GM21825 (cell line): Measurements from ENCODE around the gene LHB.

ENCODE experiments used
- ATAC-seq: cut with Tn5 transposase; IDR thresholded peaks from one replicate; pipeline ENCODE4 v1.9.1; 2021; ENCODE audit warnings: mild to moderate bottlenecking, moderate library complexity; ENCODE audit not compliant: unreplicated experiment

Gene LHB

DNA sequence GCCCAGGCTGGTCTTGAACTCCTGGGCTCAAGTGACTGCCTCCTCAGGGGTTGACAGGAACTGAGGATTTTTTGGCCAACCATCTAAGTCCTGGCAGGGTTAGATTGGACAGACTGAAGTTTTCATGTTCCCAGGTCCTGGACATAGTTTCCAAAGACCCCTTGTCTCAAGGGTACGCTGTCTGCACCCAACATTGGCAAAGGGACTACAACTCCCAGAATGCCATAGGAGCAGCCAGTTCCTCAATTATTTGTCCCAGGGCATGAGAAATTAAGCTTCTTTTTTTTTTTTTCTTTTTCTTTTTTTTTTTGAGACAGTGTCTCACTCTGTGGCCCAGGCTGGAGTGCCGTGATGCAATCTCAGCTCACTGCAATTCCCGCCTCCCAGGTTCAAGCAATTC is 30.7 kb downstream of the LHB start:
- ATAC-seq = no peak

DNA sequence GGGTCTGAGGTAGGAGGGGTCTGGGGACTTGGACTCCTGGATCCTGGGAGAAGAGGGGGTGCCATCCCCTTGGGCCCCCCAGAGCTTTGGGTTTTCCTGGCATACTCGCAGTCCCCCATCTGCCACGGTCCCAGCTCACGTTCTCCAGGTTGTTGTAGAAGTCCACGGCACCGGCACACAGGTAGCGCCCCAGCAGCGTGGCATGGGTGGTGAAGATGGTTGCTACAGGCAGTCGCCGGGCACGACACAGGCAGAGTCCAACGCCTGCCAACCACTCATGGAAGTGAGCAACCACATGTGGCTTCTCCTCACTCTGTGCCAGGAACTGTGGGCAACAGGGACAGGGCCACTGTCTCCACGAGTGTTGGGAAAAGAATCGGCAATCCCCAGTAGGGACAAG is 31.2 kb downstream of the LHB start:
- no peak for ATAC-seq

DNA sequence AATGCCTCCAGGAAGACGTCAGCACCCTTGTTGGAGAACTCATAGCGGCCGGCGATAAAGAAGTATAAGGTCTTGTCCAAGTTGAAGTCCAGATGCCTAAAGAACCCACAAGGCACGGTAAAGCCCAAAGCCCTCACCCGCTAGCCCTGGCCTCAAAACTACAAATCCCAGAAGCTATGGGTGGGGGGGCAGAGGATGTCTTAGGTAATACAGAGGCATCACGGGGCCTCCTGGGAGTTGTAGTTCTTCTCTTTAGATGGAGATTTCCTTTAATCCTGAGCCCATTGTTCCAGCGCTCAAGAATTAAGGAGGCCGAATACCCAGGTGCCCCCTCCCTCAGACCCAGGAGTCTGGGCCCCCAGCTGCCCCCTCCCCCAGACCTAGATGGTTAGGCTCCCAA is 34.6 kb downstream of the LHB start:
- no peak for ATAC-seq

DNA sequence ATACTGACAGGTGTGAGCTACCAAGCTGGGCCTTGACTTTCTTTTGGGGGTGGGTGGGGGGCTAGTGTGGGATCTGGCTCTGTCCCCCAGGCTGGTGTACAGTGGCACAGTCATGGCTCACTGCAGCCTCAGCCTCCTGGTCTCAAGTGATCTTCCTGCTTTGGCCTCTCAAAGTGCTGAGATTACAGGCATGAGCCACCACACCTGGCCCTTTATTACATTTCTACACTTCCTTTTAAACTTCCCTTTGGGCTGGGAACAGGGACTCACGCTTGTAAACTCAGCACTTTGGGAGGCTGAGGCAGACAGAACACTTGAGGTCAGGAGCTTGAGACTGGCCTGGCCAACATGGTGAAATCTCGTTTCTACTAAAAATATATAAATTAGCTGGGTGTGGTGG is 39.8 kb downstream of the LHB start:
- no peak for ATAC-seq

DNA sequence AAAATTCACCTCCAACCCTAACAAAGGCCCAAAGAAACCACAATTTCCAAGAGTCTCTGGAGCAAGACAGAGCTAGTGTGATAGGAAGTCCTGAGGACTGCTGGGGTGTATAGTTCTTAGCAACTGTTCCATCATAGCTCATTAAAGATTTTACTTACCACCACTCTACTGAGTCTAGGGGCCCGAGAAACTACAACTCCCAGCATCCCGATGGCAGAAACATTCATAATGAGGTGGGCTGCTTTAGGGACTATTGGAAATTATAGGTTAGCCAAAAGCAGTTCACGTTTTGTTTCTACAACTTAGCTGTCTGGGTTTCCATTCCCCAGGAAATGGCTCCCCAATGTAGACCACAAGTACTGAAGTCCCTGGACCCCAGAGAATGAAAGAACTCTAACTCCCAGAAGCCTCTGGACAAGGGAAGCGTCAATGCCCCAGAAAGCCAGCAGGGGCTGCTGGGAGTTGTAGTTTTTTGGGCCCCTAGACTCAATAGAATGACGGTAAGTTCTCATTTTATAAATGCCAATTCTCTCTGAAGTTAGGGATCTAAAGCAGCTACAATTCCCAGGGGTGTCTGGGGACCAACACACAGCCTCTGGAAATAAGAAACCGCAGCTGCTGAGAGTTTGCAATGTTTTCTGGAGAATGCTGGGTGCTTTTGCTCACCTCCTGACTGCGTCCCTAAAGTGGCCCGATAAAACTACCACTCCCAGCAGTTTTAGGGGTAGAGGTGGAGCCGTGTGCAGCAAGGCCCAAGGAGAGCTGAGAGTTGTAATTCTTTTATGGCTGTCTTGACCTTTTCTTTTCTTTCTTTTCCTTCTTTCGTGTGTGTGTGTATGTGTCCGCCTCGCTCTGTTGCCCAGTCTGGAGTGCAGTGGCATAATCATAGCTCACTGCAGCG is 40.7 kb downstream of the LHB start:
- no peak for ATAC-seq

DNA sequence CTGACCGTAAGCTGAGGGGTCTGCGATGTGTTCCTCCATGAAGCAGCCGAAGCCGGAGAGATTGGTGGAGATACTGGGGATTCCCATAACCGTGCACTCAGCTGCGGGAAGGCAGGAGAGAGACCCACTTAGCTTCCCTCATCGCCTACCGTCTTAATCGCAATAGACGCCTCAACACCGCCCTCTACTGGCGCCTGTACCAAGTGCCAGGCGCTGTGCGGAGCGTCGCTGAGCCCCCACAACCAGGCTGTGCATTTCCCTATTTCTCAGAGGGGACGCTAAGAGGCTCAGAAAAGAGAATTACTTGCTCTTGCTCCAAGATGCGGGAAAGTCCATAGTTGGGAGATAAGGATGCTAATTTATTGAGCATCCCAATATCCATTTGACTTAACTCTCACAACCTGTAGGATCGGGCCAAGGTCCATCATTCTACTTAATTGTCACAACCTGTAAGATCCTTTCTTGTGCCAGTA is 45.9 kb downstream of the LHB start:
- ATAC-seq = no peak

DNA sequence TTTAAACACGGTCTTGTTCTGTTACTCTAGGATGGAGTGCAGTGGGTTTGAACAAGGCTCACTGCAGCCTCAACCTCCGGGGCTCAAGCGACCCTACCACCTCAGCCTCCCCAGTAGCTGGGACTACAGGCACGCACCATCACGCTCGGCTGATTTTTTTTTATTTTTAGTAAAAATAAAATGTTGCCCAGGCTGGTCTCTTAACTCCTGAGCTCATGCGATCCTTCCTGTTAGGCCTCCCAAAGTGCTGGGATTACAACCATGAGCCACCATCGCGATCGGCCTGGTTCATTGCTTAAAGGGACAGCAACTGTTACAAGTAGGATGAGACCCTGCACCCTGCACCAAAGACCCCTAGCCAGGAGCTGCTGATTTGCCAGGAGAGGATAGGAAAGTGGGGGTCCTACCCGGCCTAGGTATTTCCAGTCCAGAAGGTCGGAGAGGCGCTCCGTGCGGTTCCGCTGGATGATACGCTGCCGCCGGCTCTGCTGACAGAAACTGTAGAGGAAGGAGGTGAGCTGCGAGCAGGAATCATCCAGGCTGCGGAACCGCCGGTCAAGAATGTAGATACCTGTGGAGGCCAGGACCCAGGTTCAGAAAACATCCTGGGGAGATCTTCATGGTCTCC is 46.6 kb downstream of the LHB start:
- ATAC-seq = no peak

DNA sequence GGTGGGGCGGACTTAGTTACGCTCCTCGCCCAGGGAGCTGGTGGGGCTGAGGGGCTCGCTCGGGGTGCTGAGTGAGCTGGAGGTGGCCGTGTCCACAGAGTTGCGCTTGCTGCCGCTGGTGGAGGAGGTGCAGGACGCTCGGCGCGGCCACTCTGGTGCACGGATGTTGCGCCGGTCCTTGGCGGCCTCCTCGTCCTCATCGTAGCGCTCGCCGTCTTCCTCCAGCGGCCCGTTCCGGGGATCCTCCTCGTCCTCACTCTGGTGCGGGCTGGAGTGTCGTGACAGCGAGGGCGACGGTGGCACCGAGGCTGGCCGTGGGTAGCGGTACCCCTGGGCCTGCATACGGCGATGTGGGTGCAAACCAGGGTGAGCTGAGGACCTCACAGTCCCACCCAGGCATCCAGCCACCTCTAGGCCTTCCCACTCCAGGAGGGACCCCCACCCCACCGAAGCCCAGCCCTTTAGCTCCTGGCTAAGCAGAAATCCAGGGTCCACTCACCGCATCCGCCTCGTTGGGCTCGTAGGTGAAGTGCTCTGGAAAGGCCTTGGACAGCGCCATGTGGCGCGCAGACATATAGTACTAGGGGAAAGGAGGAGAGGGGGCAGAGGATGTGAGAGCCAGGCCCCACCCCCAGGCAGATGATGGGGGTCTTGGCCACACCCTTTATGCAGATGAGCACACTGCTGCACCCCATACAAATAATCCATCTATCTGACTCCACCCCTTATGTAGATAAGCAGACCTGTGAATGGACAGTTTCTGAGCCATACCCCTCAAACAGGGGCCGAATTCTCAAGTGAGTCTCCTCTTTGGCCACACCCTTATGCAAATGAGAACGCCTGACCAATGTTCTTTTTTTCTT is 47.4 kb downstream of the LHB start:
- ATAC-seq = no peak

DNA sequence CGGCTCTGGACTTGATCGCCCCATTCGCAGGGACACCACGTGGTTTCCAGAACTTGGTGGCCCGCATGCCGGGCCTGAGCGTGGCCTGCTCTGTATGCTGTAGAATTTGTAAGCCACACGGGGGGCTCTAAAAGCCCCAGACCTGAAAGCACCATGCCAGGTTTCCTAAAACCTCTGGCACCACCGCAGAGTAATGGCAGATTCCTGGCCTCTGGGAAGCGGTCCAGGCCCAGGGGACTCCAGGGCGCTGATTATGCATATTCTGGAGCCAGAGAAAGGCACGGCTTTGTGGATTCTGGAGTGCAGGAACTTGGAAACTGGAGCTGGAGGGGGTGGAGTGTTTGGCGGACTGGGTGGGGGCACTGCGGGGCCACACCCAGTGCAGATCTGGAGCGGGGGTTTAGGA is 48.1 kb downstream of the LHB start:
- no peak for ATAC-seq

DNA sequence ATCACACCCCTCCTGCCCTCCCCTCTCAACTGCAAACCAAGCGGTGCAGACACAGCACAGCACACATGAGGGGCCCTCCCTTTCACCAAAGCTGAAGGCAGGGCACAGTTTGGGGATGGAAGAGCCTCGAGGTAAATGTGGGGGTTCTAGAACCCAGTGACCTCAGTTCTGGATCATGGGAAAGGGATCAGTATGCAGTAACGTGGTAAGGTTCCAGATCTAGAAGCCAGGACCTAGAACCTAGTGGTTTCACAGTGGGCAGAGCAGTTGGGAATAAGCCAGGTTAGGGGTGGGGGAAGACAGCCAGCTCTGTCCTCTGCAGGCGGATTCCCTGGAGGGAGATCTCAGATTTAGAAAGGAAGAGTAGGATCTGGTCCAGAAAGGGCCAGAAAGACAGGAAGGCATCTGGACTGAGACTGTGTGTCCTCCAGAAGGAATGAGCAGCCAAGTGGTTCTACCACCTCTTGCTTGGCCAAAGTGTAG is 48.7 kb downstream of the LHB start:
- no peak for ATAC-seq

DNA sequence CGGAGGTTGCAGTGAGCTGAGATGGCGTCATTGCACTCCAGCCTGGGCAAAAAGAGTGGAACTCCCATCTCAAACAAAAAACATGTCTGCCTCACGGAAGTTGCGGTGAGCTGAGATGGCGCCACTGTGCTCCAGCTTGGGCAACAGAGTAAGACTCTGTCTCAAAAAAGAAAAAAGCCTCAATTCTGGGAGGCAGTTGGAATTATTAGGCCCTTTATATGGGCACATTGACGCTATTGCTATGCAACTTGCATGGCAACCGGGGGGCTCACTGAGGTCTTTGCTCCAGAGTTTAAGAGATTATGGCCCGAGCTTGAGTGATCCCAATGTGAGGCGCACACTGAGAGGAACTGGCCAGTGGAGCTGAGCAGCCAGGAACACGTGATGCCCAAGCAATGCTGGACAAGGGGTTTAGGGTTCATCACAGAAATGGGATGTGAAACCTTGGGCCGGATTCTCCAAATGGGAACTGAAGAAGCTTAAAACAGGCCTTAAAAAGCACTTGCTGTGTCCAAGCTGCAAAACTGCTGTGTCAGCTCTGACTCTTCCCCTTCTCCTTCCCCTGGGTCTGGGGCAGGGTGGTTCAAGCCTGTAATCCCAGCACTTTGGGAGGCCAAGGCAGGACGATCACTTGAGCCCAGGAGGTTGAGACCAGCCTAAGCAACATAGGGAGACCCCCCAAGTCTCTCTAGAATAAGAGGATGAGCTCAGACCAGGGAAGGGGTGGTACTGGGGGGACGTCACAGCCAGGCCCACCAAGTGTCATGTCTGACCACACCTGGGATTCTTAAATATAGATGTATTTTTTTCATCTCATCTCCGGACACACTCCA is 49.3 kb downstream of the LHB start:
- no peak for ATAC-seq

DNA sequence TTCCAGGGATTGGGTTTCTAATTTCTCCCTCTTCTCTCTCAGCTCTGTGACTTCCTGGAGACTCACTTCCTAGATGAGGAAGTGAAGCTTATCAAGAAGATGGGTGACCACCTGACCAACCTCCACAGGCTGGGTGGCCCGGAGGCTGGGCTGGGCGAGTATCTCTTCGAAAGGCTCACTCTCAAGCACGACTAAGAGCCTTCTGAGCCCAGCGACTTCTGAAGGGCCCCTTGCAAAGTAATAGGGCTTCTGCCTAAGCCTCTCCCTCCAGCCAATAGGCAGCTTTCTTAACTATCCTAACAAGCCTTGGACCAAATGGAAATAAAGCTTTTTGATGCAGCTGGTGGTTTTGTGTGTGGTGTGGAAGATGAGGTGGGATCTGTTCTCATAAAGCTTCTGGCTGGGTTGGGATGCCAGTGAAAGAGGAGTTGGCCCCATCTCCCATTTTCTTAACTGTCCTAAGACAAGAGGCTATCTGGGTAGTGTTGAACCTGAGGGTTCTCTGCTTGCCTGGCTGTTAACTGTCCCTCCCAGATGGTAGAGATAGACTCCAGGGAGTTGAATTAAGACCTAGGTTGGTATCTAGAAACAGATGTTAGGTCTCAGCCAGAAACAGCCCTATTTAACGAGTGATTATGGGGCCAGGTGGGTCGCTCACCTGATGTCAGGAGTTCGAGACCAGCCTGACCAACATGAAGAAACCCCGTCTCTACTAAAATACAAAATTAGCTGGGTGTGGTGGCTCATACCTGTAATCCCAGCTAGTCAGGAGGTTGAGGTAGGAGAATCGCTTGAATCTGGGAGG is 50.1 kb downstream of the LHB start:
- no peak for ATAC-seq
